Measurements from ENCODE around the gene TMEM41B. TPM values are rescaled to one million over a fixed set of nuclear protein-coding genes. Genes with fewer than 3 reads are reported as not detected.
"Not testable (repeated sequence)": the region's sequence is repeated elsewhere in the genome, so short reads cannot be mapped to it uniquely, and the experiment has no call there.

The TMEM41B gene
- total RNA-seq, result 10 to 100 TPM; 22.7 to 32.6 TPM
- 23.4 to 45.0 reads per million in 2 donors for total RNA-seq

GRCh38 chr11:9314291-9315077 is at the start of gene TMEM41B:
TMEM41B (minus strand) TSS chr11:9314593; CDS start chr11:9314441, 152 bp downstream.
- Mint-ChIP-seq H3K36me3 (ENCODE audit: low read depth) (peaks cover 9% of the 10 kb centered on the region), H3K4me1 (peaks cover 30% of the 10 kb centered on the region), H3K27ac (peak within 1 kb of the TSS; percentile 95), H3K4me3 (peak within 1 kb of the TSS; percentile 99), H3K27me3 (peaks cover 18% of the 10 kb centered on the region)
- peak; percentile 98 to 99 (median 99) for DNase-seq
- ATAC-seq, result peak; percentile 96
- no peaks in the 10 kb centered on the region for H3K9me3 ChIP-seq (ENCODE audit: control insufficient read depth, low read length, poor library complexity, severe bottlenecking)

GRCh38 chr11:9362393-9362863 is 48.0 kb upstream of the TMEM41B start:
- no peak for ATAC-seq
- Mint-ChIP-seq H3K27ac (peak overlapping the region; percentile 92), H3K36me3 (ENCODE audit: low read depth) (no peaks in the 10 kb centered on the region), H3K4me1 (peaks cover 11% of the 10 kb centered on the region), H3K4me3 (no peak overlapping the region), H3K27me3 (no peaks in the 10 kb centered on the region)
- H3K9me3 ChIP-seq (ENCODE audit: control insufficient read depth, low read length, poor library complexity, severe bottlenecking), result no peaks in the 10 kb centered on the region
- no peak for DNase-seq

- not testable (repeated sequence) for H3K27ac Mint-ChIP-seq; DNase-seq; H3K9me3 ChIP-seq (ENCODE audit: control insufficient read depth, low read length, poor library complexity, severe bottlenecking); H3K36me3 Mint-ChIP-seq (ENCODE audit: low read depth); ATAC-seq; H3K4me3 Mint-ChIP-seq; H3K27me3 Mint-ChIP-seq
- H3K4me1 Mint-ChIP-seq, result peaks cover 11% of the 10 kb centered on the region
Measured at GRCh38 chr11:9360862-9361622, 46.6 kb upstream of the TMEM41B start.

- no peak for ATAC-seq
- peaks cover 3% of the 10 kb centered on the region for H3K4me1 Mint-ChIP-seq
- H3K36me3 Mint-ChIP-seq (ENCODE audit: low read depth), result no peaks in the 10 kb centered on the region
- H3K27ac Mint-ChIP-seq, result no peak overlapping the region
- no peak for DNase-seq
- H3K27me3 Mint-ChIP-seq, result no peaks in the 10 kb centered on the region
- no peak overlapping the region for H3K4me3 Mint-ChIP-seq
- H3K9me3 ChIP-seq (ENCODE audit: control insufficient read depth, low read length, poor library complexity, severe bottlenecking), result no peaks in the 10 kb centered on the region
Measured at GRCh38 chr11:9357041-9357440, 42.6 kb upstream of the TMEM41B start.

GRCh38 chr11:9351321-9351881 is 37.0 kb upstream of the TMEM41B start:
- DNase-seq (no peak), ATAC-seq (no peak)
- H3K27ac Mint-ChIP-seq, result no peak overlapping the region
- H3K4me1 Mint-ChIP-seq, result peaks cover 7% of the 10 kb centered on the region
- H3K36me3 Mint-ChIP-seq (ENCODE audit: low read depth), result no peaks in the 10 kb centered on the region
- H3K4me3 Mint-ChIP-seq, result no peak overlapping the region
- H3K9me3 ChIP-seq (ENCODE audit: control insufficient read depth, low read length, poor library complexity, severe bottlenecking), result no peaks in the 10 kb centered on the region
- peaks cover 8% of the 10 kb centered on the region for H3K27me3 Mint-ChIP-seq

- DNase-seq; ATAC-seq; H3K36me3 Mint-ChIP-seq (ENCODE audit: low read depth); H3K4me3 Mint-ChIP-seq; H3K27me3 Mint-ChIP-seq; H3K9me3 ChIP-seq (ENCODE audit: control insufficient read depth, low read length, poor library complexity, severe bottlenecking): not testable (repeated sequence)
- H3K4me1 Mint-ChIP-seq, result peaks cover 16% of the 10 kb centered on the region
- H3K27ac Mint-ChIP-seq, result peak overlapping the region; percentile 24
Measured at GRCh38 chr11:9347779-9348178, 33.4 kb upstream of the TMEM41B start.

GRCh38 chr11:9347100-9347499 is 32.7 kb upstream of the TMEM41B start:
- Mint-ChIP-seq H3K36me3 (ENCODE audit: low read depth) (no peaks in the 10 kb centered on the region), H3K27ac (peak overlapping the region; percentile 24), H3K4me1 (peaks cover 16% of the 10 kb centered on the region), H3K4me3 (peak overlapping the region; percentile 22), H3K27me3 (peaks cover 8% of the 10 kb centered on the region)
- no peaks in the 10 kb centered on the region for H3K9me3 ChIP-seq (ENCODE audit: control insufficient read depth, low read length, poor library complexity, severe bottlenecking)
- ATAC-seq (peak; percentile 79), DNase-seq (no peak)

- Mint-ChIP-seq H3K36me3 (ENCODE audit: low read depth) (no peaks in the 10 kb centered on the region), H3K4me3 (no peak overlapping the region), H3K4me1 (peaks cover 16% of the 10 kb centered on the region), H3K27me3 (no peaks in the 10 kb centered on the region), H3K27ac (peak overlapping the region; percentile 60)
- no peak for DNase-seq
- ATAC-seq, result peak; percentile 40
- no peaks in the 10 kb centered on the region for H3K9me3 ChIP-seq (ENCODE audit: control insufficient read depth, low read length, poor library complexity, severe bottlenecking)
Measured at GRCh38 chr11:9344061-9344680, 29.8 kb upstream of the TMEM41B start.

GRCh38 chr11:9341638-9342178 is 27.3 kb upstream of the TMEM41B start:
- ATAC-seq (no peak), DNase-seq (no peak)
- H3K36me3 Mint-ChIP-seq (ENCODE audit: low read depth), result no peaks in the 10 kb centered on the region
- peaks cover 9% of the 10 kb centered on the region for H3K4me1 Mint-ChIP-seq
- no peaks in the 10 kb centered on the region for H3K27me3 Mint-ChIP-seq
- H3K9me3 ChIP-seq (ENCODE audit: control insufficient read depth, low read length, poor library complexity, severe bottlenecking), result no peaks in the 10 kb centered on the region
- H3K27ac Mint-ChIP-seq, result no peak overlapping the region
- no peak overlapping the region for H3K4me3 Mint-ChIP-seq

GRCh38 chr11:9332655-9333054 is 18.3 kb upstream of the TMEM41B start:
- no peaks in the 10 kb centered on the region for H3K4me1 Mint-ChIP-seq
- no peak overlapping the region for H3K4me3 Mint-ChIP-seq
- H3K9me3 ChIP-seq (ENCODE audit: control insufficient read depth, low read length, poor library complexity, severe bottlenecking), result no peaks in the 10 kb centered on the region
- no peak overlapping the region for H3K27ac Mint-ChIP-seq
- ATAC-seq, result no peak
- no peaks in the 10 kb centered on the region for H3K27me3 Mint-ChIP-seq
- DNase-seq, result no peak
- H3K36me3 Mint-ChIP-seq (ENCODE audit: low read depth), result no peaks in the 10 kb centered on the region

- no peak for ATAC-seq
- H3K36me3 Mint-ChIP-seq (ENCODE audit: low read depth), result no peaks in the 10 kb centered on the region
- no peaks in the 10 kb centered on the region for H3K27me3 Mint-ChIP-seq
- H3K4me3 Mint-ChIP-seq, result no peak overlapping the region
- no peaks in the 10 kb centered on the region for H3K9me3 ChIP-seq (ENCODE audit: control insufficient read depth, low read length, poor library complexity, severe bottlenecking)
- no peaks in the 10 kb centered on the region for H3K4me1 Mint-ChIP-seq
- no peak for DNase-seq
- H3K27ac Mint-ChIP-seq, result no peak overlapping the region
Measured at GRCh38 chr11:9330387-9331384, 16.3 kb upstream of the TMEM41B start.

- Mint-ChIP-seq H3K4me1 (peaks cover 2% of the 10 kb centered on the region), H3K27ac (no peak overlapping the region)
- ATAC-seq, result no peak
Measured at GRCh38 chr11:9320047-9320446, 5.7 kb upstream of the TMEM41B start.

More at GRCh38 chr11:9320047-9320446, 5.7 kb upstream of the TMEM41B start:
- no peak for DNase-seq
- Mint-ChIP-seq H3K27me3 (peaks cover 40% of the 10 kb centered on the region), H3K4me3 (no peak overlapping the region), H3K36me3 (ENCODE audit: low read depth) (peaks cover 4% of the 10 kb centered on the region)
- H3K9me3 ChIP-seq (ENCODE audit: control insufficient read depth, low read length, poor library complexity, severe bottlenecking), result no peaks in the 10 kb centered on the region
